WERI-Rb-1 (cell line): ENCODE data around the gene UNC119.

Experiments
- DNase-seq: peaks from one replicate; pipeline ENCODE4 v3.0.0-alpha.2; 2020
- H3K27ac ChIP-seq: fragments of 250-450 bp; sonication (Bioruptor Pico); 2 replicates; pipeline ENCODE4 v1.5.1; 2020; ENCODE audit warnings: mild to moderate bottlenecking, moderate library complexity
- H3K27me3 ChIP-seq: fragments of 250-450 bp; sonication (Bioruptor Pico); 2 replicates; pipeline ENCODE4 v1.5.1; 2021; ENCODE audit warnings: mild to moderate bottlenecking, low read depth, moderate library complexity; ENCODE audit not compliant: insufficient read depth, severe bottlenecking
- H3K36me3 ChIP-seq: fragments of 250-450 bp; sonication (Bioruptor Pico); 2 replicates; pipeline ENCODE4 v1.5.1; 2020; ENCODE audit warnings: mild to moderate bottlenecking, moderate library complexity
- H3K4me3 ChIP-seq: 2 replicates; pipeline ENCODE4 v1.5.1; 2011; ENCODE audit warnings: low read depth, mild to moderate bottlenecking, control low read depth, low read length
- H3K9me3 ChIP-seq: fragments of 250-450 bp; sonication (Bioruptor Pico); 2 replicates; pipeline ENCODE4 v1.5.1; 2021; ENCODE audit warnings: mild to moderate bottlenecking, moderate library complexity; ENCODE audit not compliant: severe bottlenecking
- TF ChIP-seq, protein P1 (sequence below): IDR thresholded peaks from 2 replicates; pipeline ENCODE4 v1.5.1; 2011; ENCODE audit warnings: low read depth, mild to moderate bottlenecking, control low read depth, inconsistent platforms, low read length

Gene UNC119

DNA sequence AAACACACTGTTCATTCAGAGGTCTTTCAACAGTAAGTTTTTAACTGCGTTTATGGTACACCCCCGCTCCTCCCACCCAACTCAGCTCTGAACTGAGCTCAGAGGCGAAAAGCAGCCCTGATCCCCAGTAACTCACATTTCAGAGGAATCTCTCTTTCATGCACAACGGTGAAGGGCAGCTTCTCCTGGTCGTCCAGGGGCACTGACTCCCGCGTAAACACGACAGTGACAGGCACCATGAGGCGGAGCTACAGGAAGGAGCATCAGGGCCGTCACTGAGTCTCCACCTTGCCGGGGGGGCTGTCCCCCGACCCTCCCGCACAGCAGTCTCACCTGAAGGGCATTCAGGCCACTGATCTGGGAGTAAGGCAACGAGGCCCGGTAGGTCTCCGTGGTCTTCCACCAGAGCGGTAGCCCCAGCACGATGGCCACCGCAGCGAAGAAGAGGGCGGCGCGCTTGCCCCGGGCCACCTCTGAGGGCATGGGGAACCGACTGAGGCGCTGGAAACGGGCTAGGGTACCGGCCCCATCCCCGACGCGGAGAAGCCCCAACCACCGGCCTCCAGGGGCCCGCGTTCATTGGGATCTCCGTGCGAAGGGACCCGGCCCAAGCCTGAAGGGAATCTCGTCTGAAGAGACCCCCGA lies 18.4 kb upstream of the UNC119 start:
- TF ChIP-seq, protein P1, sequence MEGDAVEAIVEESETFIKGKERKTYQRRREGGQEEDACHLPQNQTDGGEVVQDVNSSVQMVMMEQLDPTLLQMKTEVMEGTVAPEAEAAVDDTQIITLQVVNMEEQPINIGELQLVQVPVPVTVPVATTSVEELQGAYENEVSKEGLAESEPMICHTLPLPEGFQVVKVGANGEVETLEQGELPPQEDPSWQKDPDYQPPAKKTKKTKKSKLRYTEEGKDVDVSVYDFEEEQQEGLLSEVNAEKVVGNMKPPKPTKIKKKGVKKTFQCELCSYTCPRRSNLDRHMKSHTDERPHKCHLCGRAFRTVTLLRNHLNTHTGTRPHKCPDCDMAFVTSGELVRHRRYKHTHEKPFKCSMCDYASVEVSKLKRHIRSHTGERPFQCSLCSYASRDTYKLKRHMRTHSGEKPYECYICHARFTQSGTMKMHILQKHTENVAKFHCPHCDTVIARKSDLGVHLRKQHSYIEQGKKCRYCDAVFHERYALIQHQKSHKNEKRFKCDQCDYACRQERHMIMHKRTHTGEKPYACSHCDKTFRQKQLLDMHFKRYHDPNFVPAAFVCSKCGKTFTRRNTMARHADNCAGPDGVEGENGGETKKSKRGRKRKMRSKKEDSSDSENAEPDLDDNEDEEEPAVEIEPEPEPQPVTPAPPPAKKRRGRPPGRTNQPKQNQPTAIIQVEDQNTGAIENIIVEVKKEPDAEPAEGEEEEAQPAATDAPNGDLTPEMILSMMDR, result no peak
- H3K27me3 ChIP-seq, result no peaks in the 10 kb centered on the region
- H3K9me3 ChIP-seq, result no peaks in the 10 kb centered on the region
- H3K4me3 ChIP-seq, result peak overlapping the region; percentile 55
- peak; percentile 68 for DNase-seq
- peaks cover 20% of the 10 kb centered on the region for H3K36me3 ChIP-seq
- peak overlapping the region; percentile 80 for H3K27ac ChIP-seq

DNA sequence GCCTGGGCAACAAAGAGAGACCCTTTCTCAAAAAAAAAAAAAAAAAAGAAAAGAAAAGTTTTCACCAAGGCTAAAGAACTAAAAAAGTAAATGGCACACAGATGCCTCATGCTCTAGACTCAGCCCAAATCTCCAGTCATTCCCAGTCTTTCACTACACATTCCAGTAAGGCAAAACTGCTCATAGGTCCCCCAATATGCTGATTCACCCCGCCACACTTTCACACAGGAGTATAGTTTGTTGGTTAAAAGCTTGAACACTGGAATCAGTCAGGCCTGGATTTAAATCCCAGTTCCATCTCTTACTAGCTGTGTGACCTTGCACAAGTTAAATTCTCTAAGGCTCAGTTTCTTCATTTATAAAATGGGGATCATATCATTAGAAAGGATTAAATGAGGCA lies 17.0 kb upstream of the UNC119 start:
- no peak for DNase-seq
- H3K27me3 ChIP-seq, result no peaks in the 10 kb centered on the region
- peaks cover 19% of the 10 kb centered on the region; the same call in 1 of the 2 replicates for H3K36me3 ChIP-seq
- H3K4me3 ChIP-seq, result no peak overlapping the region
- no peaks in the 10 kb centered on the region for H3K9me3 ChIP-seq
- H3K27ac ChIP-seq, result no peak overlapping the region
- TF ChIP-seq, protein P1, result no peak

DNA sequence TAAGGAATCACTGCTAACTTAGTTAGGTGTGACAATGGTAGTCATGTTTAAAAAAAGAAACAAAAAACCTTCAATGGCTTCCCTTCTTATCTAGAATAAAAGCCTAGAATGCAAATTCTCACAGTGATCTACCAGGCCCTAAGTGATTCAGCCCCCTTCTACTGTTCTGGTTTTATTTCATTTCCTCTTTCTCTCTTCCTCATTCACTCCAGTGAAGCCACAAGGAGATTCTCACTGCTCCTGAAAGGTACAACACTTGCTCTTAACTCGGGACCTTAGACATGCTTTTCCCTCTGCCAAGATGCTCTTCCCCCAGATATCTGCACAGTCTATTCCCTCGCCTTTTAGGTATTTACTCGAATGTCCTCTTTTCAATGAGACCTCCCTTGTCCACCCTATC lies 15.2 kb upstream of the UNC119 start:
- Histone ChIP-seq H3K27ac (no peak overlapping the region), H3K4me3 (no peak overlapping the region), H3K9me3 (no peaks in the 10 kb centered on the region), H3K27me3 (no peaks in the 10 kb centered on the region), H3K36me3 (peaks cover 31% of the 10 kb centered on the region)
- TF ChIP-seq, protein P1, result no peak
- no peak for DNase-seq

DNA sequence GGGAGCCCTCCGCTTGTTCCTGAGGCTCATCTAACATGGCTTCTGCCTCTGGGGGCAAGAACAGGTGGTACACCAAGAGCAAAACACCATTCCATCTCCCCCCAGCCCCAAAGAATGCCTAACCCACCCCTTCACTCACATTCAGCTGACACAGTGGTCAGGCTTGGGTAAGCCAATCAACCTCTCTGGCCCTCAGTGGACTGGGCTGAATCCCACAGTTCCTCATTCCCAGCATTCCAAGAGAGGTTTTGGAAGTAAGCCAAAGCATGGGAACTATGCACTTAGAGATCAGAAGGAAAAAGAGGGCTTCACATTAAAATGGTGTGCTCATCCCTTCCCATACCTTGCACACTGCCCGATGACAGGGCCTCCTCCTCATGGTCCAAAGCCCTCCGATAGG lies 11.1 kb upstream of the UNC119 start:
- H3K4me3 ChIP-seq, result no peak overlapping the region
- no peak for DNase-seq
- TF ChIP-seq, protein P1, result no peak
- peaks cover 50% of the 10 kb centered on the region for H3K36me3 ChIP-seq
- no peak overlapping the region for H3K27ac ChIP-seq
- H3K9me3 ChIP-seq, result no peaks in the 10 kb centered on the region
- no peaks in the 10 kb centered on the region for H3K27me3 ChIP-seq

DNA sequence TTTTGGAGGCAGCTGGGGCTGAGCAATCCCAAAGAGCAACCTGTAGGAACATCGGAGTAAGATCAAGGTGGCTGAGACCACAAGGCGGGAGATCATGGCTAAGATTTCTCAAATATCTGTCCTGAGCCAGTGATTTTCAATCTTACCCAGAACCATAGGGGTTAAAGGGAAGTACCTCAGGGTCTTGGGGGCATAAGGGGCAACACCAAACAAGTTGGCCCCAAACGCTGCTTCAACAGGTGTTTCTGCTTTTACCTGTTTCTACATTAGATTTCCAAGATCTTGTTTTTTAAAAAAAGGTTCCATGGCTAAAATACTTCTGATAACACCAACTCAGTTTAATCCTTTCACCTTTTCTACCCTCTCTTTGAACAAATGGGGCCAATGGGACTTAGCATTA lies 2.6 kb upstream of the UNC119 start:
- H3K4me3 ChIP-seq, result peak overlapping the region; percentile 6; the same call in 1 of the 2 replicates
- H3K27me3 ChIP-seq, result no peaks in the 10 kb centered on the region
- H3K27ac ChIP-seq, result peak overlapping the region; percentile 75
- DNase-seq, result no peak
- peaks cover 46% of the 10 kb centered on the region for H3K36me3 ChIP-seq
- TF ChIP-seq, protein P1, result no peak
- H3K9me3 ChIP-seq, result no peaks in the 10 kb centered on the region

DNA sequence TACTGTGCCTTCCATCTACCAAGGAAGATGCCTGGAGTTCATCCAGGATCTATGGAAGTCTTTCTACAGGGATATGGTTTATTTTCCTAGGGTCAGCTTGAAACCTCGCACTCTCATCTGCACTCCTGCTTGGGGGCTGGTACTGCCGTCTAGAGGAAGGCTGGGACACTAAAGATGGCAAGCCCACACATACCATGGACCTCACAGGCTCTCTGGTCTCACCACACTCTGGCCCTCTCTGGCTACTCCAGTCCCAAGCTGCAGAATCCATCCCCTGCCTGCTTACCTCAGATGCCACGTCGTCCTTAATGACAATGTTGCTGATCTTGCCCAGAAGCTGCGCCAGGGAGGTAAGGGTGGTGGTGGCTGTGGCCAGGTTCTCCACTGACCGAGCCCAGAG lies 2.1 kb upstream of the UNC119 start:
- peaks cover 42% of the 10 kb centered on the region for H3K36me3 ChIP-seq
- TF ChIP-seq, protein P1, result peak; percentile 69
- peak overlapping the region; percentile 6; the same call in 1 of the 2 replicates for H3K4me3 ChIP-seq
- peak; percentile 46 for DNase-seq
- no peaks in the 10 kb centered on the region for H3K9me3 ChIP-seq
- no peaks in the 10 kb centered on the region for H3K27me3 ChIP-seq
- peak overlapping the region; percentile 75 for H3K27ac ChIP-seq
